ENCODE measurements around the gene RPA1. TPM values are rescaled to one million over a fixed set of nuclear protein-coding genes. Genes with fewer than 3 reads are reported as not detected.

The RPA1 gene
- total and polyA plus RNA-seq, 10 of the 15 experiments (the other 5 are each of a cell fraction or from before 2014, with no cell fraction given): 35.9 to 198 (median 71.2) TPM

DNA sequence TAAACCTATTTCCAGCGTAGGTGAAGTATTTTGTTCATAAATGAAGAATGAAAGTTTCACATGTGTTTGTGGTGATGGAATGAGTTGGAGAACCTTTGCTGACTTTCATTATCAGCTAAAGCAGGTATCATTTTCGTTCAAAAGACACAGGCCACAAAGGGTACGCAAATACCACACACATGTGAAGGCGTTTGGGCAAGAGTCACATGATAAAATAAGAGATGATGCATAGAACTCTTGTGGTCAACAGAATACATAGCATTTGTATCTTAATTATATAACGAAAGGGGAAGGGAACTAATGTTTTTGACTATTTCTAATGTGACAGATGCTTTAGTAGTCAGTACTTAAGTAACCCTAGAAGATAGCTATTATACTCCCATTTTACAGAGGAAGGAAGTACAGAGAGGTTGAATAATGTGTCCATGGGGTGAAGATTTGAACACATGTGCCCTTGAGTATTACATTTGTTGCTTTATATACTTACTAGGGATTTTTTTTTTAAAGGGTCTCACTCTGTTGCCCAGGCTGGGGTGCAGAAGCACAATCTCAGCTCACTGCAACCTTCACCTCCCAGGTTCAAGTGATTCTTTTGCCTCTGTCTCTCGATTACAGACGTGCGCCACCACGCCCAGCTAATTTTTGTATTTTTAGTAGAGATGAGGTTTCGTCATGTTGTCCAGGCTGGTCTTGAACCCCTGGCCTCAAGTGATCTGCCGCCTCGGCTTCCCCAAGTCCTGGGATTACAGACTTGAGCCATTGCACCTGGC lies 4.8 kb downstream of the RPA1 start (continued):
- no peak for TF ChIP-seq E2F4 (IDR thresholded peaks at IDR 0.05; ENCODE audit: low read depth, low read length)
- TF ChIP-seq SIN3A (IDR thresholded peaks at IDR 0.05; ENCODE audit: low read depth, low read length): peak; percentile 67; the same call in 1 of the 2 replicates
- TF ChIP-seq BCL11A (IDR thresholded peaks at IDR 0.05; ENCODE audit: low read depth, low read length): peak; percentile 76
- TF ChIP-seq GATAD2B (conservative IDR thresholded peaks at IDR 0.05; ENCODE audit: low read depth): no peak
- peak; percentile 94 for TF ChIP-seq ATF7 (IDR thresholded peaks at IDR 0.05; ENCODE audit: low read depth)
- no peak for TF ChIP-seq HCFC1 (IDR thresholded peaks at IDR 0.05; ENCODE audit: low read length)
- peak; percentile 42; the same call in 1 of the 2 replicates for TF ChIP-seq NR2F1 (conservative IDR thresholded peaks at IDR 0.05)
- TF ChIP-seq CHD1 (IDR thresholded peaks at IDR 0.05; ENCODE audit: low read depth, low read length): no peak
- TF ChIP-seq, protein P1, sequence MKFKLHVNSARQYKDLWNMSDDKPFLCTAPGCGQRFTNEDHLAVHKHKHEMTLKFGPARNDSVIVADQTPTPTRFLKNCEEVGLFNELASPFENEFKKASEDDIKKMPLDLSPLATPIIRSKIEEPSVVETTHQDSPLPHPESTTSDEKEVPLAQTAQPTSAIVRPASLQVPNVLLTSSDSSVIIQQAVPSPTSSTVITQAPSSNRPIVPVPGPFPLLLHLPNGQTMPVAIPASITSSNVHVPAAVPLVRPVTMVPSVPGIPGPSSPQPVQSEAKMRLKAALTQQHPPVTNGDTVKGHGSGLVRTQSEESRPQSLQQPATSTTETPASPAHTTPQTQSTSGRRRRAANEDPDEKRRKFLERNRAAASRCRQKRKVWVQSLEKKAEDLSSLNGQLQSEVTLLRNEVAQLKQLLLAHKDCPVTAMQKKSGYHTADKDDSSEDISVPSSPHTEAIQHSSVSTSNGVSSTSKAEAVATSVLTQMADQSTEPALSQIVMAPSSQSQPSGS (IDR thresholded peaks at IDR 0.05; ENCODE audit: low read length): peak; percentile 87
- peak; percentile 92 for TF ChIP-seq SKIL (IDR thresholded peaks at IDR 0.05; ENCODE audit: low read depth, poor library complexity, severe bottlenecking)
- TF ChIP-seq TCF7 (IDR thresholded peaks at IDR 0.05; ENCODE audit: borderline replicate concordance): peak; percentile 42; the same call in 1 of the 2 replicates
- peak; percentile 92 to 94 for TF ChIP-seq BHLHE40 (IDR thresholded peaks at IDR 0.05; ENCODE audit: borderline replicate concordance in 1 of 2, low read depth in 2 of 2, low read length in 1 of 2)
- TF ChIP-seq MAX (IDR thresholded peaks at IDR 0.05; ENCODE audit: low read depth, low read length): no peak
- no peak for TF ChIP-seq KLF5 (IDR thresholded peaks at IDR 0.05; ENCODE audit: partially characterized antibody)
- peak; percentile 90 for TF ChIP-seq NFIC (IDR thresholded peaks at IDR 0.05; ENCODE audit: low read depth, low read length)
- TF ChIP-seq MXI1 (IDR thresholded peaks at IDR 0.05; ENCODE audit: low read depth, low read length): peak; percentile 89
- TF ChIP-seq NBN (IDR thresholded peaks at IDR 0.05): peak; percentile 52; the same call in 1 of the 2 replicates
- TF ChIP-seq, protein P2, sequence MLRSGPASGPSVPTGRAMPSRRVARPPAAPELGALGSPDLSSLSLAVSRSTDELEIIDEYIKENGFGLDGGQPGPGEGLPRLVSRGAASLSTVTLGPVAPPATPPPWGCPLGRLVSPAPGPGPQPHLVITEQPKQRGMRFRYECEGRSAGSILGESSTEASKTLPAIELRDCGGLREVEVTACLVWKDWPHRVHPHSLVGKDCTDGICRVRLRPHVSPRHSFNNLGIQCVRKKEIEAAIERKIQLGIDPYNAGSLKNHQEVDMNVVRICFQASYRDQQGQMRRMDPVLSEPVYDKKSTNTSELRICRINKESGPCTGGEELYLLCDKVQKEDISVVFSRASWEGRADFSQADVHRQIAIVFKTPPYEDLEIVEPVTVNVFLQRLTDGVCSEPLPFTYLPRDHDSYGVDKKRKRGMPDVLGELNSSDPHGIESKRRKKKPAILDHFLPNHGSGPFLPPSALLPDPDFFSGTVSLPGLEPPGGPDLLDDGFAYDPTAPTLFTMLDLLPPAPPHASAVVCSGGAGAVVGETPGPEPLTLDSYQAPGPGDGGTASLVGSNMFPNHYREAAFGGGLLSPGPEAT (IDR thresholded peaks at IDR 0.05; ENCODE audit: low read depth): peak; percentile 84; the same call in 1 of the 2 replicates
- peak; percentile 60; the same call in 1 of the 2 replicates for TF ChIP-seq USF2 (IDR thresholded peaks at IDR 0.05; ENCODE audit: borderline replicate concordance, low read depth, low read length)
- TF ChIP-seq EP300 (IDR thresholded peaks at IDR 0.05; ENCODE audit: borderline replicate concordance in 1 of 2, control insufficient read depth in 1 of 2, low read depth in 2 of 2, low read length in 2 of 2): peak; percentile 90 to 91
